WTC11 (cell line): ENCODE results near the gene FMNL1.

Experiments
- CTCF ChIP-seq: fragments of 200-600 bp; IDR thresholded peaks from 2 replicates; pipeline ENCODE4 v1.8.0; 2022; ENCODE audit warnings: antibody characterized with exemption
- NFYB ChIP-seq: sonication (generic); formaldehyde crosslinking; conservative IDR thresholded peaks from 2 replicates; pipeline ENCODE4 v1.8.0; 2022; ENCODE audit warnings: low read depth, missing genetic modification reagents
- TCF7 ChIP-seq: sonication (generic); formaldehyde crosslinking; IDR thresholded peaks from 2 replicates; pipeline ENCODE4 v1.8.0; 2022; ENCODE audit warnings: mild to moderate bottlenecking, low read depth, missing genetic modification reagents, moderate library complexity
- ZNF396 ChIP-seq: fragments of 250-450 bp; sonication (Bioruptor Pico); IDR thresholded peaks from 2 replicates; pipeline ENCODE4 v1.8.0; 2021; ENCODE audit warnings: mild to moderate bottlenecking, moderate library complexity, borderline replicate concordance
- ZNF512 ChIP-seq: sonication (generic); formaldehyde crosslinking; IDR thresholded peaks from 2 replicates; pipeline ENCODE4 v1.8.1; 2022; ENCODE audit warnings: missing genetic modification reagents, borderline replicate concordance

GRCh38 chr17:45230410-45230786, 8.7 kb downstream of the FMNL1 start:
- no peak for TF ChIP-seq ZNF396
- no peak for TF ChIP-seq CTCF
- TF ChIP-seq NFYB (CRISPR knock-in tag), result no peak
- TF ChIP-seq ZNF512 (CRISPR knock-in tag), result no peak
- no peak for TF ChIP-seq TCF7 (CRISPR knock-in tag)
